Stimulated activated CD4-positive, alpha-beta T cell treated with anti-CD3 and anti-CD28 coated beads, Interleukin-15, amount 100 ng/mL, for 1 hour (primary cell): Measurements from ENCODE around the gene TGFBR1.
A peak's percentile ranks its signal among the peaks of the same experiment; 100 is the strongest.
"Not testable (repeated sequence)": the region's sequence is repeated elsewhere in the genome, so short reads cannot be mapped to it uniquely, and the experiment has no call there.

Experiments
- DNase-seq, 2 donors: peaks; one replicate each; pipeline ENCODE4 v3.0.0-alpha.2; 2020; ENCODE audit warnings: low read depth in 1 of 2, low spot score in 1 of 2

The TGFBR1 gene

GRCh38 chr9:99075246-99075912 lies 29.5 kb upstream of the TGFBR1 start:
- DNase-seq, result no peak

GRCh38 chr9:99076030-99076429 lies 28.9 kb upstream of the TGFBR1 start:
- DNase-seq, result no peak

GRCh38 chr9:99076483-99077171 lies 28.3 kb upstream of the TGFBR1 start:
- no peak for DNase-seq

GRCh38 chr9:99078717-99079116 lies 26.2 kb upstream of the TGFBR1 start:
- no peak for DNase-seq

GRCh38 chr9:99079542-99079941 lies 25.4 kb upstream of the TGFBR1 start:
- no peak for DNase-seq

- no peak for DNase-seq
These were observed 21.9 kb upstream of the TGFBR1 start for GRCh38 chr9:99083051-99083450.

- DNase-seq, result no peak
These were observed 18.7 kb upstream of the TGFBR1 start for GRCh38 chr9:99085949-99086948.

- no peak for DNase-seq
These were observed 17.5 kb upstream of the TGFBR1 start for GRCh38 chr9:99087462-99087861.

GRCh38 chr9:99090336-99091130 lies 14.4 kb upstream of the TGFBR1 start:
- DNase-seq, result no peak

- peak in 1 of 2 donors; percentile 2 for DNase-seq
These were observed 12.0 kb upstream of the TGFBR1 start for GRCh38 chr9:99092643-99093491.

GRCh38 chr9:99093492-99093791 lies 11.5 kb upstream of the TGFBR1 start:
- no peak for DNase-seq

GRCh38 chr9:99095565-99095964 lies 9.3 kb upstream of the TGFBR1 start:
- no peak for DNase-seq

GRCh38 chr9:99096409-99096808 lies 8.5 kb upstream of the TGFBR1 start:
- DNase-seq, result no peak

GRCh38 chr9:99099806-99100585 lies 4.9 kb upstream of the TGFBR1 start:
- not testable (repeated sequence) for DNase-seq

- no peak for DNase-seq
These were observed 3.6 kb upstream of the TGFBR1 start for GRCh38 chr9:99101271-99101670.

GRCh38 chr9:99101812-99102211 lies 3.1 kb upstream of the TGFBR1 start:
- DNase-seq, result no peak

- DNase-seq, result no peak
These were observed 1.6 kb upstream of the TGFBR1 start for GRCh38 chr9:99103054-99103895.

GRCh38 chr9:99103901-99104458 lies 933 bp upstream of the TGFBR1 start:
- DNase-seq, result no peak
